GM21723 (cell line): ENCODE results near the gene CNTN1.
A peak's percentile ranks its signal among the peaks of the same experiment; 100 is the strongest.

ENCODE experiments used
- ATAC-seq: cut with Tn5 transposase; IDR thresholded peaks from one replicate; pipeline ENCODE4 v1.9.1; 2021; ENCODE audit warnings: mild to moderate bottlenecking, moderate library complexity; ENCODE audit not compliant: unreplicated experiment

The CNTN1 gene

GRCh38 chr12:40691913-40692764, at the start of gene CNTN1:
Gene CNTN1, plus strand, starts transcription at chr12:40692439.
- peak; percentile 60 for ATAC-seq

GRCh38 chr12:40643506-40643905, 48.7 kb upstream of the CNTN1 start:
- ATAC-seq = no peak

- no peak for ATAC-seq
Measured at GRCh38 chr12:40643976-40644375, 48.3 kb upstream of the CNTN1 start.

GRCh38 chr12:40644708-40645107, 47.5 kb upstream of the CNTN1 start:
- no peak for ATAC-seq

- no peak for ATAC-seq
Measured at GRCh38 chr12:40645361-40645760, 46.9 kb upstream of the CNTN1 start.

- no peak for ATAC-seq
Measured at GRCh38 chr12:40646456-40646855, 45.8 kb upstream of the CNTN1 start.

GRCh38 chr12:40646911-40647310, 45.3 kb upstream of the CNTN1 start:
- ATAC-seq = no peak

GRCh38 chr12:40647651-40648050, 44.6 kb upstream of the CNTN1 start:
- ATAC-seq = no peak

GRCh38 chr12:40648519-40648918, 43.7 kb upstream of the CNTN1 start:
- no peak for ATAC-seq

- no peak for ATAC-seq
Measured at GRCh38 chr12:40650038-40650704, 42.1 kb upstream of the CNTN1 start.

GRCh38 chr12:40655451-40655850, 36.8 kb upstream of the CNTN1 start:
- ATAC-seq = no peak

- ATAC-seq = no peak
Measured at GRCh38 chr12:40662366-40662765, 29.9 kb upstream of the CNTN1 start.

GRCh38 chr12:40663781-40664180, 28.5 kb upstream of the CNTN1 start:
- ATAC-seq = no peak

GRCh38 chr12:40668099-40668529, 24.1 kb upstream of the CNTN1 start:
- no peak for ATAC-seq

GRCh38 chr12:40672741-40673271, 19.4 kb upstream of the CNTN1 start:
- ATAC-seq = no peak

GRCh38 chr12:40681148-40681547, 11.1 kb upstream of the CNTN1 start:
- ATAC-seq = no peak

- no peak for ATAC-seq
Measured at GRCh38 chr12:40684986-40685385, 7.3 kb upstream of the CNTN1 start.

GRCh38 chr12:40688085-40688725, 4.0 kb upstream of the CNTN1 start:
- no peak for ATAC-seq

- ATAC-seq = no peak
Measured at GRCh38 chr12:40689576-40689975, 2.7 kb upstream of the CNTN1 start.

GRCh38 chr12:40692765-40693206, 547 bp downstream of the CNTN1 start:
- ATAC-seq = no peak

- ATAC-seq = no peak
Measured at GRCh38 chr12:40693207-40693821, 1.1 kb downstream of the CNTN1 start.
